ENCODE results near the gene WSCD2.

DNA sequence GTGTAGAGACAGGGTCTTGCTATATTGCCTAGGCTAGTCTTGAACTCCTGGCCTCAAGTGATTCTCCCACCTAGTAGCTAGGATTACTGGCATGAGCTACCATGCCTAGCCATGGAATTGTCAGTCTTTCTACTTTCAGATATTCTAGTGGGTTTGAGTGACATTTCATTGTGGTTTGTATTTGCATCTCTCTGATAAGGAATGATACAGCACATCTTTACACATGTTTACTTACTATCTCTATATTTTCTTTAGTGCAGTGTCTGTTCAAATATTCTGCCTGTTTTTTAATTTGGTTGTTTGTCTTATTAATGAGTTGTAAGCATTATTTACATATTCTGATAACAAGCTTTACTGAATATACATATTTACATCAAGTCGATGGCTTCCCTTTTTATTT is 136.4 kb downstream of the WSCD2 start:
- TF ChIP-seq, protein P1, sequence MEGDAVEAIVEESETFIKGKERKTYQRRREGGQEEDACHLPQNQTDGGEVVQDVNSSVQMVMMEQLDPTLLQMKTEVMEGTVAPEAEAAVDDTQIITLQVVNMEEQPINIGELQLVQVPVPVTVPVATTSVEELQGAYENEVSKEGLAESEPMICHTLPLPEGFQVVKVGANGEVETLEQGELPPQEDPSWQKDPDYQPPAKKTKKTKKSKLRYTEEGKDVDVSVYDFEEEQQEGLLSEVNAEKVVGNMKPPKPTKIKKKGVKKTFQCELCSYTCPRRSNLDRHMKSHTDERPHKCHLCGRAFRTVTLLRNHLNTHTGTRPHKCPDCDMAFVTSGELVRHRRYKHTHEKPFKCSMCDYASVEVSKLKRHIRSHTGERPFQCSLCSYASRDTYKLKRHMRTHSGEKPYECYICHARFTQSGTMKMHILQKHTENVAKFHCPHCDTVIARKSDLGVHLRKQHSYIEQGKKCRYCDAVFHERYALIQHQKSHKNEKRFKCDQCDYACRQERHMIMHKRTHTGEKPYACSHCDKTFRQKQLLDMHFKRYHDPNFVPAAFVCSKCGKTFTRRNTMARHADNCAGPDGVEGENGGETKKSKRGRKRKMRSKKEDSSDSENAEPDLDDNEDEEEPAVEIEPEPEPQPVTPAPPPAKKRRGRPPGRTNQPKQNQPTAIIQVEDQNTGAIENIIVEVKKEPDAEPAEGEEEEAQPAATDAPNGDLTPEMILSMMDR (conservative IDR thresholded peaks at IDR 0.05; ENCODE audit: low read length), result no peak
- no peak for TF ChIP-seq EZH2phosphoT487 (IDR thresholded peaks at IDR 0.05; ENCODE audit: borderline replicate concordance)

Measured in Loucy (cell line).